H1 (cell line): ENCODE results near the gene PCDHB12. TPM values are rescaled to one million over a fixed set of nuclear protein-coding genes. Genes with fewer than 3 reads are reported as not detected.

Experiments used
- CTCF ChIA-PET: fragments of 300-600 bp; sonication (Branson Sonifier 250); formaldehyde crosslinking; loops from one replicate; lab custom pipeline; 2021; ENCODE audit not compliant: partially characterized antibody; lab: Charles Lee
- POLR2A ChIA-PET: fragments of 300-600 bp; sonication (Branson Sonifier 250); formaldehyde crosslinking; loops from one replicate; lab custom pipeline; 2021; ENCODE audit warnings: inconsistent platforms; ENCODE audit not compliant: partially characterized antibody; lab: Charles Lee
- DNase-seq, 2 experiments: peaks; one replicate each; pipeline versions ENCODE4 v3.0.0 to v3.0.0-alpha.2; 2010 to 2022; ENCODE audit warnings: low spot score in 2 of 2, low read depth in 1 of 2, mixed read lengths in 1 of 2
- FAIRE-seq: peaks from 2 replicates; lab custom pipeline; 2011; peaks lifted over from hg19 to GRCh38; lab: Jason Lieb, UNC
- H2AFZ ChIP-seq: 2 replicates; pipeline ENCODE4 v1.8.1; 2012; ENCODE audit warnings: low read length, inconsistent platforms
- H2AK5ac ChIP-seq: 2 replicates; pipeline ENCODE4 v1.6.1; 2013; ENCODE audit warnings: low read depth, low read length
- H2BK120ac ChIP-seq: replicated peaks from 2 replicates; pipeline ENCODE3; 2013; ENCODE audit warnings: low read depth, low read length, inconsistent platforms
- H2BK12ac ChIP-seq: 2 replicates; pipeline ENCODE4 v1.6.1; 2013; ENCODE audit warnings: low read depth, low read length
- H2BK15ac ChIP-seq: 2 replicates; pipeline ENCODE4 v1.6.1; 2013; ENCODE audit warnings: low read length
- H2BK20ac ChIP-seq: 2 replicates; pipeline ENCODE4 v1.6.1; 2013; ENCODE audit warnings: low read length
- H2BK5ac ChIP-seq: 2 replicates; pipeline ENCODE4 v1.6.1; 2013; ENCODE audit warnings: low read depth, low read length
- H3K14ac ChIP-seq: 2 replicates; pipeline ENCODE4 v1.6.1; 2013; ENCODE audit warnings: inconsistent platforms; ENCODE audit not compliant: insufficient read length
- H3K18ac ChIP-seq: 2 replicates; pipeline ENCODE4 v1.6.1; 2013; ENCODE audit warnings: low read length; ENCODE audit errors: extremely low read depth
- H3K23ac ChIP-seq: 2 replicates; pipeline ENCODE4 v1.6.1; 2013; ENCODE audit warnings: inconsistent platforms; ENCODE audit not compliant: insufficient read length
- H3K23me2 ChIP-seq: 2 replicates; pipeline ENCODE4 v1.6.1; 2013; ENCODE audit warnings: low read depth, low read length
- H3K27ac ChIP-seq: 2 replicates; pipeline ENCODE4 v1.6.1; 2011; ENCODE audit warnings: low read depth, low read length, inconsistent platforms
- H3K27me3 ChIP-seq, 4 experiments: replicated peaks in 1 of 4; 1 replicate in 1 of 4; 2 replicates in 3 of 4; pipeline versions ENCODE4 v1.6.1 to v1.8.1; 2011 to 2013; ENCODE audit warnings: low read length in 3 of 4, mild to moderate bottlenecking in 3 of 4, inconsistent platforms in 2 of 4, mixed read lengths in 2 of 4, moderate library complexity in 1 of 4; ENCODE audit not compliant: control insufficient read depth in 3 of 4, insufficient read depth in 3 of 4; ENCODE audit errors: extremely low read depth in 1 of 4
- H3K36me3 ChIP-seq, 4 experiments: 2 replicates each; pipeline versions ENCODE4 v1.6.1 to v1.8.1; 2011 to 2013; ENCODE audit warnings: mild to moderate bottlenecking in 4 of 4, low read length in 3 of 4, moderate library complexity in 2 of 4, control low read depth in 1 of 4, inconsistent platforms in 1 of 4; ENCODE audit not compliant: insufficient read depth in 4 of 4, control insufficient read depth in 2 of 4
- H3K4ac ChIP-seq: replicated peaks from 2 replicates; pipeline ENCODE3; 2013; ENCODE audit warnings: low read length, low read depth, mixed read lengths, inconsistent platforms; ENCODE audit not compliant: insufficient read length
- H3K4me1 ChIP-seq, 4 experiments: replicated peaks in 1 of 4; 1 replicate in 1 of 4; 2 replicates in 3 of 4; pipeline versions ENCODE4 v1.6.1 to v1.8.1; 2011 to 2013; ENCODE audit warnings: low read length in 3 of 4, inconsistent platforms in 2 of 4, mixed read lengths in 1 of 4; ENCODE audit not compliant: insufficient read depth in 4 of 4, control insufficient read depth in 3 of 4
- H3K4me2 ChIP-seq, 2 experiments: 2 replicates each; pipeline versions ENCODE4 v1.6.1 to v1.8.1; 2011 to 2013; ENCODE audit warnings: low read depth in 2 of 2, low read length in 2 of 2, control low read depth in 1 of 2, inconsistent platforms in 1 of 2, mild to moderate bottlenecking in 1 of 2; ENCODE audit not compliant: insufficient read depth in 1 of 2
- H3K4me3 ChIP-seq, 4 experiments: fragments of 200-600, 300-600 bp in 1 of 4; sonication (generic), shearing (Covaris generic), sonication (Bioruptor Twin) in 1 of 4; 2 replicates each; pipeline versions ENCODE4 v1.5.1 to v1.8.1; 2011 to 2016; ENCODE audit warnings: low read length in 4 of 4, low read depth in 3 of 4, control low read depth in 2 of 4, inconsistent platforms in 2 of 4, mild to moderate bottlenecking in 2 of 4, mixed read lengths in 1 of 4, moderate library complexity in 1 of 4; ENCODE audit not compliant: insufficient read depth in 2 of 4; ENCODE audit errors: extremely low read depth in 1 of 4
- H3K56ac ChIP-seq: replicated peaks from 2 replicates; pipeline ENCODE3; 2013; ENCODE audit warnings: low read depth, mild to moderate bottlenecking, mixed read lengths, low read length, inconsistent platforms; ENCODE audit not compliant: insufficient read length
- H3K79me1 ChIP-seq: 2 replicates; pipeline ENCODE4 v1.6.1; 2013; ENCODE audit warnings: low read depth, low read length, control low read depth
- H3K79me2 ChIP-seq, 2 experiments: 2 replicates each; pipeline versions ENCODE4 v1.6.1 to v1.8.1; 2012 to 2013; ENCODE audit warnings: low read length in 2 of 2, mild to moderate bottlenecking in 2 of 2, inconsistent platforms in 1 of 2; ENCODE audit not compliant: insufficient read depth in 2 of 2, control insufficient read depth in 1 of 2
- H3K9ac ChIP-seq, 4 experiments: replicated peaks in 1 of 4; 1 replicate in 1 of 4; 2 replicates in 3 of 4; pipeline versions ENCODE4 v1.6.1 to v1.8.1; 2011 to 2013; ENCODE audit warnings: low read depth in 3 of 4, low read length in 3 of 4, control low read depth in 2 of 4, mild to moderate bottlenecking in 2 of 4, moderate library complexity in 2 of 4, inconsistent platforms in 1 of 4; ENCODE audit errors: extremely low read depth in 1 of 4
- H3K9me3 ChIP-seq, 2 experiments: 2 replicates each; pipeline versions ENCODE4 v1.6.1 to v1.8.1; 2012 to 2013; ENCODE audit warnings: mild to moderate bottlenecking in 2 of 2, moderate library complexity in 2 of 2, control low read depth in 1 of 2, inconsistent platforms in 1 of 2, low read depth in 1 of 2, low read length in 1 of 2, mixed read lengths in 1 of 2; ENCODE audit not compliant: insufficient read depth in 2 of 2
- H4K20me1 ChIP-seq, 2 experiments: replicated peaks in 1 of 2; 2 replicates each; pipeline versions ENCODE3 to v1.8.1; 2011 to 2013; ENCODE audit warnings: inconsistent platforms in 2 of 2, low read length in 2 of 2, mild to moderate bottlenecking in 1 of 2; ENCODE audit not compliant: insufficient read depth in 2 of 2, control insufficient read depth in 1 of 2
- H4K5ac ChIP-seq: 2 replicates; pipeline ENCODE4 v1.6.1; 2013; ENCODE audit warnings: low read length, low read depth, mixed read lengths, inconsistent platforms; ENCODE audit not compliant: insufficient read length
- H4K8ac ChIP-seq: 2 replicates; pipeline ENCODE4 v1.8.0; 2013; ENCODE audit warnings: mild to moderate bottlenecking, moderate library complexity, low read length, inconsistent platforms; ENCODE audit not compliant: insufficient read depth; ENCODE audit errors: extremely low read depth
- H4K91ac ChIP-seq: replicated peaks from 2 replicates; pipeline ENCODE3; 2013; ENCODE audit warnings: low read length, mixed read lengths, inconsistent platforms; ENCODE audit not compliant: insufficient read length
- BACH1 ChIP-seq: IDR thresholded peaks from 2 replicates; pipeline ENCODE4 v1.6.1; 2012; ENCODE audit warnings: low read length, improper control_type of control experiment
- E2F6 ChIP-seq: IDR thresholded peaks from 2 replicates; pipeline ENCODE4 v1.6.1; 2012; ENCODE audit warnings: inconsistent platforms
- EP300 ChIP-seq, 2 experiments: IDR thresholded peaks; 1 replicate in 1 of 2; 2 replicates in 1 of 2; pipeline ENCODE4 v1.6.1; 2011 to 2012; ENCODE audit warnings: low read depth in 2 of 2, low read length in 2 of 2, mild to moderate bottlenecking in 2 of 2, borderline replicate concordance in 1 of 2, inconsistent platforms in 1 of 2, moderate library complexity in 1 of 2
- EZH2 ChIP-seq: fragments of 200-600 bp; sonication (generic); IDR thresholded peaks from 2 replicates; pipeline ENCODE4 v1.7.1; 2012; ENCODE audit warnings: low read depth, mild to moderate bottlenecking, moderate library complexity, low read length, inconsistent platforms; ENCODE audit not compliant: severe bottlenecking
- GTF2F1 ChIP-seq: IDR thresholded peaks from 2 replicates; pipeline ENCODE4 v1.6.1; 2012; ENCODE audit warnings: low read depth, low read length, improper control_type of control experiment, borderline replicate concordance
- KDM4A ChIP-seq: IDR thresholded peaks from one replicate; pipeline ENCODE4 v1.7.1; 2012; ENCODE audit warnings: low read depth, mild to moderate bottlenecking, moderate library complexity, low read length, inconsistent platforms; ENCODE audit not compliant: severe bottlenecking
- NANOG ChIP-seq: IDR thresholded peaks from 2 replicates; pipeline ENCODE4 v1.6.1; 2011; ENCODE audit warnings: low read length, low read depth, mild to moderate bottlenecking, inconsistent platforms; ENCODE audit not compliant: insufficient read depth, poor library complexity, severe bottlenecking
- POLR2AphosphoS5 ChIP-seq: IDR thresholded peaks from 2 replicates; pipeline ENCODE4 v1.6.1; 2011; ENCODE audit warnings: low read depth, low read length
- RFX5 ChIP-seq: IDR thresholded peaks from 2 replicates; pipeline ENCODE4 v1.6.1; 2011; ENCODE audit warnings: low read depth, low read length, improper control_type of control experiment, borderline replicate concordance
- SIRT6 ChIP-seq: IDR thresholded peaks from one replicate; pipeline ENCODE4 v1.7.1; 2012; ENCODE audit warnings: low read length, inconsistent platforms
- SRF ChIP-seq: IDR thresholded peaks from 2 replicates; pipeline ENCODE4 v1.6.1; 2011; ENCODE audit warnings: mild to moderate bottlenecking, low read depth, low read length, moderate library complexity
- SUZ12 ChIP-seq: fragments of 200-600 bp; sonication (generic); IDR thresholded peaks from 2 replicates; pipeline ENCODE4 v1.6.1; 2012; ENCODE audit warnings: mild to moderate bottlenecking, inconsistent platforms, low read length, moderate library complexity, mixed read lengths
- TCF12 ChIP-seq: IDR thresholded peaks from 2 replicates; pipeline ENCODE4 v1.6.1; 2011; ENCODE audit warnings: low read depth, mild to moderate bottlenecking, low read length
- WGBS, 2 experiments: shearing (Covaris generic) in 1 of 2; methylation state at CpG; one replicate each; pipeline versions ENCODE4 v1.1.6 to v1.1.7; 2013 to 2015; ENCODE audit warnings: low lambda C conversion rate in 2 of 2, mixed read lengths in 2 of 2, inconsistent platforms in 1 of 2, low coverage in 1 of 2, missing lambda C conversion rate in 1 of 2; ENCODE audit not compliant: insufficient replicate concordance in 2 of 2, insufficient coverage in 1 of 2, insufficient read length in 1 of 2; ENCODE audit errors: extremely low coverage in 1 of 2, missing lambda C conversion rate in 1 of 2; 5-methylcytosine and 5-hydroxymethylcytosine counted together
- polyA plus RNA-seq, 7 experiments: library from polyadenylated mRNA; depleted of rRNA in 3 of 7; stranded (reverse) in 5 of 7; unstranded in 2 of 7; fragments of >200 nt in 5 of 7; fragments of 200-250 nt in 2 of 7; gene quantifications; 1 replicate in 5 of 7; 2 replicates in 1 of 7; 4 replicates in 1 of 7; pipeline versions ENCODE4 v1.2.1 to v1.2.3, GENCODE V29; 2011 to 2013; ENCODE audit warnings: missing spikeins in 2 of 7, mixed read lengths in 2 of 7
- total RNA-seq: library from RNA; stranded (reverse); fragmentation: NEBNext Ultra II Directional; extraction: Animal tissue kit (Norgen Biotek cat#: 25700); gene quantifications from 2 replicates; pipeline ENCODE4 v1.2.1, GENCODE V29; 2021

Gene PCDHB12
- total and polyA plus RNA-seq, 2 of the 8 experiments (the other 6 are each of a cell fraction or from before 2014, with no cell fraction given) = 1.1 to 2.0 TPM

- H3K14ac ChIP-seq = no peak overlapping the region
- no peaks in the 10 kb centered on the region; the same call in 1 of the 2 replicates for H3K23me2 ChIP-seq
- H3K27ac ChIP-seq = no peak overlapping the region
- no peak overlapping the region for H3K18ac ChIP-seq
- ChIA-PET CTCF (interaction anchor here (1.9 kb wide), 1 partner anchor 49 kb away, joined by 6 read pairs; the partner anchor contains the start of gene PCDHB10), POLR2A (no interaction called here)
- no peak overlapping the region for H4K91ac ChIP-seq
- no peak overlapping the region for H2BK20ac ChIP-seq
- H2BK15ac ChIP-seq = no peak overlapping the region
- DNase-seq = no peak
- no peak overlapping the region for H3K4ac ChIP-seq
- H3K4me3 ChIP-seq = no peak overlapping the region
- WGBS, 2 experiments = 93% methylated on average over 33 of the region's 43 CpGs; no CpG with 5 or more reads in 1 of the 2 experiments
- H3K27me3 ChIP-seq = no peaks in the 10 kb centered on the region
- no peak overlapping the region for H3K9ac ChIP-seq
- H3K79me2 ChIP-seq = no peaks in the 10 kb centered on the region
- no peaks in the 10 kb centered on the region for H3K79me1 ChIP-seq
- peaks cover 0 to 3% (median 0%) of the 10 kb centered on the region in 4 experiments; a peak in 1 of 7 replicates for H3K4me1 ChIP-seq
- no peak overlapping the region for H2AFZ ChIP-seq
- H3K4me2 ChIP-seq = no peak overlapping the region
- H2AK5ac ChIP-seq = no peak overlapping the region
- H3K36me3 ChIP-seq = 0 out of 8 replicates have a peak, but pooled peaks cover 0 to 3% (median 0%) of the 10 kb centered on the region in 4 experiments
- no peak overlapping the region for H2BK12ac ChIP-seq
- no peak overlapping the region for H4K8ac ChIP-seq
- H2BK120ac ChIP-seq = no peak overlapping the region
- no peak for FAIRE-seq
- no peak overlapping the region for H4K5ac ChIP-seq
- no peak overlapping the region for H2BK5ac ChIP-seq
- H4K20me1 ChIP-seq = no peaks in the 10 kb centered on the region
- H3K9me3 ChIP-seq = peaks cover 5 to 29% of the 10 kb centered on the region in 2 experiments
- H3K56ac ChIP-seq = no peak overlapping the region
- no peak overlapping the region for H3K23ac ChIP-seq
- TF ChIP-seq POLR2AphosphoS5 (no peak), RFX5 (no peak), TCF12 (no peak), KDM4A (no peak), GTF2F1 (no peak), SUZ12 (no peak), SRF (no peak), NANOG (no peak), EP300 (IDR thresholded peaks at IDR 0.05; ENCODE audit: borderline replicate concordance in 1 of 2, low read depth in 2 of 2, low read length in 2 of 2) (no peak), EZH2 (no peak), SIRT6 (no peak), BACH1 (no peak), E2F6 (no peak)
Measured at GRCh38 chr5:141241496-141241895, 33.0 kb downstream of the PCDHB12 start.
